Endometrium (tissue), 2 donors: Measurements from ENCODE around the gene TLCD3B.

Experiments used
- FAIRE-seq: peaks from 2 replicates; lab custom pipeline; 2012; peaks lifted over from hg19 to GRCh38; lab: Jason Lieb, UNC
- donor health status: control.
- donor health status: control.

The TLCD3B gene

GRCh38 chr16:30004811-30005242 is 26.2 kb downstream of the TLCD3B start:
- FAIRE-seq, result no peak

GRCh38 chr16:30004424-30004776 is 26.7 kb downstream of the TLCD3B start:
- no peak for FAIRE-seq

- no peak for FAIRE-seq
Observed at GRCh38 chr16:30003670-30004423, 27.2 kb downstream of the TLCD3B start.

GRCh38 chr16:30002614-30003346 is 28.3 kb downstream of the TLCD3B start:
- FAIRE-seq, result no peak

- FAIRE-seq, result no peak
Observed at GRCh38 chr16:30000735-30001631, 30.1 kb downstream of the TLCD3B start.

- no peak for FAIRE-seq
Observed at GRCh38 chr16:29999605-30000004, 31.5 kb downstream of the TLCD3B start.

- no peak for FAIRE-seq
Observed at GRCh38 chr16:29996766-29997250, 34.3 kb downstream of the TLCD3B start.

- FAIRE-seq, result peak; percentile 72
Observed at GRCh38 chr16:29995911-29996765, 34.9 kb downstream of the TLCD3B start, which contains the start of gene INO80E. INO80E (plus strand) TSS chr16:29996241; CDS start chr16:29996311, 70 bp downstream.

GRCh38 chr16:29995324-29995910 is 35.7 kb downstream of the TLCD3B start, which contains the start of gene HIRIP3:
HIRIP3 (minus strand) TSS chr16:29995617; CDS start chr16:29995605, 12 bp downstream.
- no peak for FAIRE-seq

- no peak for FAIRE-seq
Observed at GRCh38 chr16:29994600-29995323, 36.3 kb downstream of the TLCD3B start.

- no peak for FAIRE-seq
Observed at GRCh38 chr16:29993903-29994599, 37.0 kb downstream of the TLCD3B start.

GRCh38 chr16:29993191-29993902 is 37.7 kb downstream of the TLCD3B start:
- FAIRE-seq, result no peak

- peak; percentile 4 for FAIRE-seq
Observed at GRCh38 chr16:29992344-29992967, 38.6 kb downstream of the TLCD3B start.

GRCh38 chr16:29991571-29991904 is 39.5 kb downstream of the TLCD3B start:
- no peak for FAIRE-seq

- no peak for FAIRE-seq
Observed at GRCh38 chr16:29990883-29991570, 40.0 kb downstream of the TLCD3B start.

GRCh38 chr16:29990034-29990433 is 41.0 kb downstream of the TLCD3B start:
- no peak for FAIRE-seq

GRCh38 chr16:29989111-29989858 is 41.8 kb downstream of the TLCD3B start:
- FAIRE-seq, result no peak
